GM19395 (cell line): ENCODE results near the gene KLHL41.
"Not testable (repeated sequence)": the region's sequence is repeated elsewhere in the genome, so short reads cannot be mapped to it uniquely, and the experiment has no call there.

ENCODE experiments used
- ATAC-seq: cut with Tn5 transposase; IDR thresholded peaks from one replicate; pipeline ENCODE4 v1.9.1; 2021; ENCODE audit warnings: mild to moderate bottlenecking, moderate library complexity; ENCODE audit not compliant: unreplicated experiment

KLHL41 gene

DNA sequence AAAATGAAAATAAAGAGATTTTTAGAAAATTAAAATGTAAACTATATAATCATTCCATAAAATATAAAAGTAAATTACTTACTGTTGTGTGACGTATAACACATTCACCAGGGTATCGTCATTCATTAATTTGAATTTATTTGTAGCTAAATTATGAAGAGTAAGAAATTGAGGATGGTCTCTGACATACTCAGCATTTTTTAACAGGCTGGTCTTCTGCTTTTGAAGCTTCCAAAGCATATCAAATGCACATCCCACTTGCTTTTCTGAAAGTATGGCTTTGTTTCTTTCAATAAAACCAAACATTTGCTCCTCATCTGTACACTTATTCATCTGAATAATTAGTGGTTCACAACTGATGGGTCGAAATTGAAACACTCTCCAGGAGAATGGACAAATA lies 62.1 kb downstream of the KLHL41 start:
- no peak for ATAC-seq

DNA sequence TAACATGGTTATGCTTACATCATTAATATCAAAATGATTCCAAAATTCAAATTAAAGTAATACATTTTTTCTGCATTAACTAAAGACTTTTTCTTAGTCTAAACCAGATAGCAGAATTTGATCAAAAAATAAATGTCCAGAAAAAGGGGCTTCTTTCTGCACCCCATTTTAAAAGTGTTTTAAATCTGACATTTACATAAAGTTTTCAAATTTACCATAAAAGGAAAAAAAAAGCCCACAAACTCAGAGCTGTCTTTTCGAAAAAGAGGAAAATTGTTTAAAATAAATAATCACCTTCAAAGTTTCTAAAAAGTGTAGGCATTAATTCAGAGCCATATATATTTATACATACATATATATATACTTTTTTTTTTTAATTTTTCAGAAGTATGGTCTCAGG lies 62.7 kb downstream of the KLHL41 start:
- ATAC-seq = no peak

- ATAC-seq = no peak
Observed at GRCh38 chr2:169572821-169573159, 63.3 kb downstream of the KLHL41 start.

GRCh38 chr2:169573160-169573973 lies 63.9 kb downstream of the KLHL41 start, which contains the start of gene FASTKD1:
TSS of gene FASTKD1 (minus strand) at chr2:169573865. CDS start at chr2:169572029, 1,836 bp downstream.
- ATAC-seq = peak; percentile 99

GRCh38 chr2:169573974-169574299 lies 64.4 kb downstream of the KLHL41 start:
- ATAC-seq = no peak

GRCh38 chr2:169574539-169574938 lies 65.0 kb downstream of the KLHL41 start:
- ATAC-seq = not testable (repeated sequence)

- ATAC-seq = not testable (repeated sequence)
Observed at GRCh38 chr2:169575264-169575663, 65.8 kb downstream of the KLHL41 start.
